Body of pancreas (tissue), 4 donors: ENCODE data around the gene RDH12. TPM values are rescaled to one million over a fixed set of nuclear protein-coding genes. Genes with fewer than 3 reads are reported as not detected.
"Not testable (repeated sequence)": the region's sequence is repeated elsewhere in the genome, so short reads cannot be mapped to it uniquely, and the experiment has no call there.

Experiments
- ATAC-seq: fragments of 150-250 bp; one replicate; pipeline ENCODE4 v1.9.1; 2016
- DNase-seq, 4 donors: peaks; one replicate each; pipeline ENCODE4 v3.0.0-alpha.2; 2019
- H3K27ac ChIP-seq, 4 donors: fragments of 200-600 bp; sonication (generic); 1 replicate in 3 of 4; 2 replicates in 1 of 4; pipeline versions ENCODE4 v1.5.1 to v1.6.1; 2016 to 2019; ENCODE audit warnings: mild to moderate bottlenecking in 1 of 4, mixed read lengths in 1 of 4, moderate library complexity in 1 of 4
- H3K27me3 ChIP-seq, 2 donors: fragments of 200-600 bp; sonication (generic); one replicate each; pipeline ENCODE4 v1.6.0; 2016; ENCODE audit warnings: mild to moderate bottlenecking in 1 of 2
- H3K36me3 ChIP-seq, 2 donors: fragments of 200-600 bp; sonication (generic); replicated peaks in 1 of 2; 2 replicates each; pipeline ENCODE4 v1.5.1; 2016; ENCODE audit warnings: low read depth in 2 of 2; ENCODE audit not compliant: insufficient read depth in 1 of 2
- H3K4me1 ChIP-seq: fragments of 200-600 bp; sonication (generic); one replicate; pipeline ENCODE4 v1.6.0; 2016
- H3K4me3 ChIP-seq, 2 donors: fragments of 200-600 bp; sonication (generic); 1 replicate in 1 of 2; 2 replicates in 1 of 2; pipeline ENCODE4 v1.5.1; 2016 to 2019
- H3K9me3 ChIP-seq, 3 donors: fragments of 200-600 bp; sonication (generic); 1 replicate in 2 of 3; 2 replicates in 1 of 3; pipeline ENCODE4 v1.5.1; 2016
- POLR2A ChIP-seq, 3 donors: fragments of 450-650 bp; IDR thresholded peaks; one replicate each; pipeline ENCODE4 v1.6.1; 2016; ENCODE audit warnings: antibody characterized with exemption in 3 of 3, mild to moderate bottlenecking in 2 of 3
- WGBS, 2 donors: methylation state at CpG; one replicate each; pipeline ENCODE4 v1.1.5; 2017; 5-methylcytosine and 5-hydroxymethylcytosine counted together
- intact Hi-C: fragments of 100-400 bp; cut with DNase I; formaldehyde crosslinking; loops from one replicate; pipeline ENCODE4 v1.15.1; 2023
- total RNA-seq, 2 donors: library from RNA; depleted of rRNA; stranded (reverse); fragments of >200 nt; gene quantifications; one replicate each; pipeline ENCODE4 v1.1.0, GENCODE V29; 2016
- TF ChIP-seq, protein P1 (sequence below), 7 experiments: fragments of 450-650 bp in 4 of 7; fragments of 200-600 bp in 3 of 7; sonication (generic) in 3 of 7; IDR thresholded peaks; one replicate each; pipeline ENCODE4 v1.5.1; 2016 to 2019; ENCODE audit warnings: antibody characterized with exemption in 7 of 7

Gene RDH12
- total RNA-seq, 2 donors from 2014 or later: 2.0 to 3.6 TPM

DNA sequence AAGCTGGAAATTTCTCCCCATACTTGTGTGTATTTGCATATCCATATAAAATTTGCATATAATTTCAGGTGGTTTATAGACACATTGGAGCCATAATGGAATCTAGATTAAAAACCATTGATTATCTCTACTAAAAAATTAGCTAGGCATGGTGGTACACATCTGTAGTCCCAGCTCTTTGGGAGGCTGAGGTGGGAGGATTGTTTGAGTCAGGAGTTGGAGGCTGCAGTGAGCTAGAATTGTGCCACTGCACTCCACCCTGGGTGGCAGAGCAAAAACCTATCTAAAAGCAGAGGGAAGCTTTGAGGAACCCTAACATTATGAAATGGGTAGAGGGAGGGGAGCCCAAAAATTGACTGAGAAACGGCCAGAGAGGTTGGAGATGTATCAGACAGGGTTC is 3.5 kb upstream of the RDH12 start:
- ATAC-seq (no peak), DNase-seq (no peak)
- 38 to 59% methylated on average over 1 of the region's 1 CpG for WGBS, 2 donors
- TF ChIP-seq, protein P1, sequence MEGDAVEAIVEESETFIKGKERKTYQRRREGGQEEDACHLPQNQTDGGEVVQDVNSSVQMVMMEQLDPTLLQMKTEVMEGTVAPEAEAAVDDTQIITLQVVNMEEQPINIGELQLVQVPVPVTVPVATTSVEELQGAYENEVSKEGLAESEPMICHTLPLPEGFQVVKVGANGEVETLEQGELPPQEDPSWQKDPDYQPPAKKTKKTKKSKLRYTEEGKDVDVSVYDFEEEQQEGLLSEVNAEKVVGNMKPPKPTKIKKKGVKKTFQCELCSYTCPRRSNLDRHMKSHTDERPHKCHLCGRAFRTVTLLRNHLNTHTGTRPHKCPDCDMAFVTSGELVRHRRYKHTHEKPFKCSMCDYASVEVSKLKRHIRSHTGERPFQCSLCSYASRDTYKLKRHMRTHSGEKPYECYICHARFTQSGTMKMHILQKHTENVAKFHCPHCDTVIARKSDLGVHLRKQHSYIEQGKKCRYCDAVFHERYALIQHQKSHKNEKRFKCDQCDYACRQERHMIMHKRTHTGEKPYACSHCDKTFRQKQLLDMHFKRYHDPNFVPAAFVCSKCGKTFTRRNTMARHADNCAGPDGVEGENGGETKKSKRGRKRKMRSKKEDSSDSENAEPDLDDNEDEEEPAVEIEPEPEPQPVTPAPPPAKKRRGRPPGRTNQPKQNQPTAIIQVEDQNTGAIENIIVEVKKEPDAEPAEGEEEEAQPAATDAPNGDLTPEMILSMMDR (IDR thresholded peaks at IDR 0.05): no peak
- TF ChIP-seq POLR2A (IDR thresholded peaks at IDR 0.05): no peak
- Histone ChIP-seq H3K4me1 (peaks cover 6% of the 10 kb centered on the region), H3K36me3 (no peaks in the 10 kb centered on the region), H3K4me3 (no peak overlapping the region), H3K27ac (no peak overlapping the region), H3K27me3 (no peaks in the 10 kb centered on the region), H3K9me3 (no peaks in the 10 kb centered on the region)
- intact Hi-C loops: no loop called here

DNA sequence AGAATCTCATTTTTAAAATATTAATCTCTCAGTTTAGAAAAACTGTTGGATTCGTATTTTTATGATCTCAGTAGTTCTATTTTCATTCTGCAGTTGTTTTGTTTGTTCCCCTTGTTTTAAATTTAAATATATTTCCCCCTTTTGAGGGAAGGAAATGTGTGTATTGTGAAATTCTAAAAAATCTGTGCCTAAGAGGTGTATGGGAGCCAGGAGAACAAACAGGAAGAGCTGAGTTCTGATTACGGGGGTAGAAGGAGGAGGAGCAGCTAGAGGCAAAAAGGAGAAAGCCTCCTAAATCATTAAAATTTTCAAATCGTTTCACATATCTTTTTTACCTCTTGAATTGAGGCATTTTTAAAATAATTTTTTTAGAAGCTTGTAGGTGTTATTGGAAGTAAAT is 2.3 kb downstream of the RDH12 start:
- no peaks in the 10 kb centered on the region for H3K27me3 ChIP-seq
- WGBS, 2 donors: 22 to 38% methylated on average over 3 of the region's 3 CpGs
- intact Hi-C loops: loop anchor here (10.0 kb wide), 1 partner anchor 119 kb away; no protein-coding TSS in a partner anchor

DNA sequence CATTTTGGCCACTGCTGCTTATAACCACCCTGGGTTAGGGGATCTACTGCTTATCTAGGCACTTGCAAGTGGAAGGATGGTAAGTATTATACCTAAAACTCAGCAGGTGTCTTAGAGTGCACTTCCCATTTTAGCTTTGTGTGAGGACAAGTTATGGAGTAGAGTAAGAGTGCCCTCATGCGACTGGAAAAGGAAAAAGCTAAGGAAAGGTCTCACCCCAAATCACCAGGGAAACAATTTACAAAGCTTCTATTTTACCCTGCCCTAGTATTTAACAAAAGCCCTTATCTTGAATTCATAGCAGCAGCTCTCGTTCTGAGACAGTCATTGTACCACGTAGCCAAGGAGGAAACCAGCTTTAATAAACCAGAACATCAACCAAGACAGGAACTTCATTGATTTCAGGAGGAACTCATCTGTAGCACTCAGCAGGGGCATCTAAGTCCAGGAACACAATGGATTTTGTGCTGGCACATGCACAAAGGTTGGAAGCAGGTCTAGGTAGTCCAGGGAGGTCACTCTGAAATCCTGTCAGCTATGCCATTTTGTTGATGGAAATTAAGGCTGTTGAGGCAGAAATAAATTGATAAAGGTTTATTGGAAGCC is 2.9 kb downstream of the RDH12 start:
- 0 to 1% methylated on average over 3 of the region's 3 CpGs for WGBS, 2 donors
- ATAC-seq: peak; percentile 90
- Histone ChIP-seq H3K27me3 (no peaks in the 10 kb centered on the region), H3K4me3 (no peak overlapping the region), H3K9me3 (no peaks in the 10 kb centered on the region), H3K4me1 (peaks cover 12% of the 10 kb centered on the region), H3K36me3 (no peaks in the 10 kb centered on the region), H3K27ac (peak overlapping the region in 2 of 4 donors; percentile 4 to 38)
- peak; percentile 20 to 55 (median 34) for DNase-seq
- no peak for TF ChIP-seq POLR2A (IDR thresholded peaks at IDR 0.05)
- TF ChIP-seq, protein P1 (IDR thresholded peaks at IDR 0.05): peak; percentile 55 to 88 (median 83)
- intact Hi-C loops: loop anchor here (10.0 kb wide), 1 partner anchor 120 kb away; no protein-coding TSS in a partner anchor

More for the DNA sequence above, 2.3 kb downstream of the RDH12 start:
- ATAC-seq (no peak), DNase-seq (no peak)
- H3K36me3 ChIP-seq: no peaks in the 10 kb centered on the region
- peaks cover 8% of the 10 kb centered on the region for H3K4me1 ChIP-seq
- TF ChIP-seq POLR2A (IDR thresholded peaks at IDR 0.05): no peak
- TF ChIP-seq, protein P1 (IDR thresholded peaks at IDR 0.05): no peak
- no peaks in the 10 kb centered on the region for H3K9me3 ChIP-seq
- H3K4me3 ChIP-seq: no peak overlapping the region
- H3K27ac ChIP-seq: peak overlapping the region in 2 of 4 donors; percentile 30 to 38

DNA sequence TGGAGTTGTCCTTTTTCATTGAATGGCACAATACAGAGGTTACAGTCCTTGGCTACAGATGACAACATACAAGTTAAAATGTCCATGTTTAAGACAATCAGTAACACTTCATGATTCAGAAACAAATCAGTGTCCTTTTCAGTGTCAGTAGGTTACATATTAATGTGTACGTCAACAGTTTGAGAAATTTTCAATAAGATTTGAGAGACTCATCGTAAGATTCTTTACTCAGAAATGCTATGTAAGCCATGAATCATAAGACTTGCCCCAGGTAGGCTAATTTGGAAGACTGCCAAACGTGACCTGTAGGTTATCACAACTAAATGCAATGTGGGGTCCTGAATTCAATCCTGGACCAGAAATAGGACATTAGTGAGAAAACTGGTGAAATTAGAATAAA is 3.5 kb downstream of the RDH12 start:
- TF ChIP-seq, protein P1 (IDR thresholded peaks at IDR 0.05): no peak
- no peak for TF ChIP-seq POLR2A (IDR thresholded peaks at IDR 0.05)
- H3K27me3 ChIP-seq: no peaks in the 10 kb centered on the region
- H3K4me3 ChIP-seq: no peak overlapping the region
- no peaks in the 10 kb centered on the region for H3K9me3 ChIP-seq
- ATAC-seq: no peak
- WGBS, 2 donors: 44 to 47% methylated on average over 3 of the region's 3 CpGs
- peaks cover 15% of the 10 kb centered on the region for H3K4me1 ChIP-seq
- H3K27ac ChIP-seq: no peak overlapping the region
- intact Hi-C loops: loop anchor here (10.0 kb wide), 1 partner anchor 120 kb away; no protein-coding TSS in a partner anchor
- H3K36me3 ChIP-seq: no peaks in the 10 kb centered on the region
- no peak for DNase-seq

DNA sequence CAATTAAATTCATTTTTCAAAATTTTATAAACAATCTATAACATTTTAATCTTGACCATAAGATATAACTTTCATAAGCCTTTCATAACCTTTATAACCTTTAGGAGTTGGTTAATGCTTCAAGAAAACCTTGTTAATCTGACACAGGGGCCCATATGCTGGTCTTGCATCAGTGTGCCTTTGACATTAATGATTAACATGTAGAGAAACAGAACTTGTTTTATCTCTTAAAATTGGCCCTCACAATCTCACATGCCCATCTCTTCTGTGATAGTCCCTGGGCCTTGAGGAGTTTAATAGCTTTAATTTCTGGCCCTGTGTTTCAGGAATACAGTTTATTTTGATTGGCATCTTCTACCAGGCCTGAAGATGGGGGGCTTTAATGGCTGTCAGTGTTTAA is 7.7 kb downstream of the RDH12 start:
- not testable (repeated sequence) for H3K36me3 ChIP-seq, H3K27me3 ChIP-seq, ATAC-seq, H3K4me3 ChIP-seq, DNase-seq, H3K9me3 ChIP-seq
- intact Hi-C loops: loop anchor here (10.0 kb wide), 1 partner anchor 125 kb away; no protein-coding TSS in a partner anchor
- H3K4me1 ChIP-seq: peaks cover 15% of the 10 kb centered on the region
- H3K27ac ChIP-seq: peak overlapping the region in 1 of 4 donors; percentile 23

DNA sequence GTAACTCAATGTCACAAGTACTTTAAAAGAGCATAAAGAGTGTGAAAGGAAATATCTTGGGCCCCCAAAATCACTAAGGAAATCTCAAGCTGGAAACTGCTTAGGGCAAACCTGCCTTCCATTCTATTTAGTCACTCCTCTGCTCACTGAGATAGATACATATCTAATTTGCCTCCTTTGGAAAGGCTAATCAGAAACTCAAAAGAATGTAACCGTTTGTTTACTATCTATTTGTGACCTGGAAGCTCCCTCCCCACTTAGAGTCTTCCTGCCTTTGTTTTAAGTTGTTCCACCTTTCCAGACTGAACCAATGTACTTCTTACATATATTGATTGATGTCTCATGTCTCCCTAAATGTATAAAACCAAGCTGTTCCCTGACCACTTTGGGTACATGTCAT is 8.1 kb downstream of the RDH12 start:
- WGBS, 2 donors: 52 to 56% methylated on average over 1 of the region's 1 CpG
- intact Hi-C loops: loop anchor here (10.0 kb wide), 1 partner anchor 125 kb away; no protein-coding TSS in a partner anchor

More for the DNA sequence above, 8.1 kb downstream of the RDH12 start:
- not testable (repeated sequence) for DNase-seq, ATAC-seq, H3K9me3 ChIP-seq, H3K4me3 ChIP-seq, H3K27me3 ChIP-seq, H3K27ac ChIP-seq, H3K36me3 ChIP-seq
- peaks cover 13% of the 10 kb centered on the region for H3K4me1 ChIP-seq
